ENCODE results near the gene MED13.
"Not testable (repeated sequence)": the region's sequence is repeated elsewhere in the genome, so short reads cannot be mapped to it uniquely, and the experiment has no call there.

Gene MED13

GRCh38 chr17:61996916-61997605 lies 68.0 kb downstream of the MED13 start:
- no peak for DNase-seq

GRCh38 chr17:61989509-61989908 lies 75.6 kb downstream of the MED13 start:
- DNase-seq: no peak

GRCh38 chr17:61986898-61987297 lies 78.2 kb downstream of the MED13 start:
- no peak for DNase-seq

GRCh38 chr17:61984821-61985220 lies 80.3 kb downstream of the MED13 start:
- DNase-seq: no peak

- no peak for DNase-seq
Measured at GRCh38 chr17:61981323-61981722, 83.8 kb downstream of the MED13 start.

GRCh38 chr17:61980535-61980934 lies 84.5 kb downstream of the MED13 start:
- DNase-seq: no peak

- DNase-seq: no peak
Measured at GRCh38 chr17:61974115-61974514, 91.0 kb downstream of the MED13 start.

GRCh38 chr17:61972311-61972710 lies 92.8 kb downstream of the MED13 start:
- no peak for DNase-seq

- DNase-seq: no peak
Measured at GRCh38 chr17:61970030-61970429, 95.0 kb downstream of the MED13 start.

- DNase-seq: no peak
Measured at GRCh38 chr17:61968757-61969156, 96.3 kb downstream of the MED13 start.

GRCh38 chr17:61967729-61968128 lies 97.3 kb downstream of the MED13 start:
- no peak for DNase-seq

- DNase-seq: no peak
Measured at GRCh38 chr17:61966191-61966590, 98.9 kb downstream of the MED13 start.

- no peak for DNase-seq
Measured at GRCh38 chr17:61955619-61956018, 109.5 kb downstream of the MED13 start.

GRCh38 chr17:61947367-61948078 lies 117.6 kb downstream of the MED13 start:
- no peak for DNase-seq

- no peak for DNase-seq
Measured at GRCh38 chr17:61946359-61946758, 118.7 kb downstream of the MED13 start.

GRCh38 chr17:61943117-61943516 lies 122.0 kb downstream of the MED13 start:
- DNase-seq: no peak

- no peak for DNase-seq
Measured at GRCh38 chr17:61942085-61942484, 123.0 kb downstream of the MED13 start.

- DNase-seq: no peak
Measured at GRCh38 chr17:61928101-61928436, 137.0 kb downstream of the MED13 start.

- DNase-seq: peak; percentile 79 to 92
Measured at GRCh38 chr17:61927208-61928100, 137.6 kb downstream of the MED13 start, which contains the start of gene INTS2. Gene INTS2 (minus strand): TSS chr17:61927982. CDS start chr17:61926644, 1,338 bp downstream.

GRCh38 chr17:61926826-61927207 lies 138.3 kb downstream of the MED13 start:
- no peak for DNase-seq

- not testable (repeated sequence) for DNase-seq
Measured at GRCh38 chr17:61915162-61915561, 149.9 kb downstream of the MED13 start.

GRCh38 chr17:61908292-61909037 lies 156.6 kb downstream of the MED13 start:
- DNase-seq: no peak

GRCh38 chr17:61907361-61907760 lies 157.7 kb downstream of the MED13 start:
- DNase-seq: no peak

Measured in SW 1271 (cell line).